GM18507 (cell line): Measurements from ENCODE around the gene CHFR.
"Not testable (repeated sequence)": the region's sequence is repeated elsewhere in the genome, so short reads cannot be mapped to it uniquely, and the experiment has no call there.

ENCODE experiments used
- DNase-seq: peaks from one replicate; pipeline ENCODE4 v3.0.0; 2011; ENCODE audit warnings: low read depth; ENCODE audit not compliant: insufficient read length; ENCODE audit errors: extremely low spot score
- FAIRE-seq: peaks from 2 replicates; lab custom pipeline; 2011; peaks lifted over from hg19 to GRCh38; lab: Jason Lieb, UNC

Gene CHFR

GRCh38 chr12:132886529-132887477, 602 bp downstream of the CHFR start:
- no peak for DNase-seq

GRCh38 chr12:132881818-132882217, 5.6 kb downstream of the CHFR start:
- no peak for FAIRE-seq
- DNase-seq = no peak

More at GRCh38 chr12:132886529-132887477, 602 bp downstream of the CHFR start:
- FAIRE-seq = no peak

- FAIRE-seq = not testable (repeated sequence)
Measured at GRCh38 chr12:132874620-132875019, 12.8 kb downstream of the CHFR start.

DNA sequence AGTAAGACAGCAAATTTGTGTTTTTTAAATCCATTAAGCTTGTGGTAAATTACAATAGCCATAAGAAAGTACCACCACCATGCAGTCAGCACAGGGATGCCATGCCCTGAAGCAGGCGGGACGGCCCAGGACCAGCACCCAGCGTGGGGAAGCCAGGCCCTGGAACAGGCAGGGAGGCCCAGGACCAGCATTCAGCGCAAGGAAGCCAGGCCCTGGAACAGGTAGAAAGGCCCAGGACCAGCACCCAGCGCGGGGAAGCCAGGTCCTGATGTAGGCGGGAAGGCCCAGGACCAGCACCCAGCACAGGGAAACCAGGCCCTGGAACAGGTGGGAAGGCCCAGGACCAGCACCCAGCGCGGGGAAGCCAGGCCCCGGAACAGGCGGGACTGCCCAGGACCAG, 13.2 kb downstream of the CHFR start:
- no peak for DNase-seq
- FAIRE-seq = no peak

More at GRCh38 chr12:132874620-132875019, 12.8 kb downstream of the CHFR start:
- DNase-seq = not testable (repeated sequence)

- DNase-seq (no peak), FAIRE-seq (no peak)
Measured at GRCh38 chr12:132873724-132874123, 13.7 kb downstream of the CHFR start.

DNA sequence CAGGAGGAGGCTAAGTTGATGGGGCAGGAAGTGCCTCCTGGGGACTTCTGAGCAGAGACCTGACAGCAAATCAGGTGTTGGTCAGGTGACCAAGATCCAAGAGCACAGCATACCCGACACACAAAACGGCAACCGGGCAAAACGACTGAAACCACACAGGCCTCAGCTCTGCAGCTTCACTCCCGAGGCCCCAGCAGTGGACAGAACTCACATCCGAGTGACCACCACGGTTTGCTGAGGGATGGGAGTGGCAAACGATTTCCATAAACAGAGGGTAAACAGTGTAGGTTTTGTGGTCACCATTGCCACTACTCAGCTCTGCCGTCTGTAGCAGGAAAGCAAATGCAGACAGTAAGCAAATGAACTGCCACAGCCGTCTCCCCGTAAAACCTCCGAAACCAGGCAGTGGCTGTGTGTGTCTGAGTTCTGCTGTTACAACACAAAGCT, 14.4 kb downstream of the CHFR start:
- no peak for FAIRE-seq
- no peak for DNase-seq

DNA sequence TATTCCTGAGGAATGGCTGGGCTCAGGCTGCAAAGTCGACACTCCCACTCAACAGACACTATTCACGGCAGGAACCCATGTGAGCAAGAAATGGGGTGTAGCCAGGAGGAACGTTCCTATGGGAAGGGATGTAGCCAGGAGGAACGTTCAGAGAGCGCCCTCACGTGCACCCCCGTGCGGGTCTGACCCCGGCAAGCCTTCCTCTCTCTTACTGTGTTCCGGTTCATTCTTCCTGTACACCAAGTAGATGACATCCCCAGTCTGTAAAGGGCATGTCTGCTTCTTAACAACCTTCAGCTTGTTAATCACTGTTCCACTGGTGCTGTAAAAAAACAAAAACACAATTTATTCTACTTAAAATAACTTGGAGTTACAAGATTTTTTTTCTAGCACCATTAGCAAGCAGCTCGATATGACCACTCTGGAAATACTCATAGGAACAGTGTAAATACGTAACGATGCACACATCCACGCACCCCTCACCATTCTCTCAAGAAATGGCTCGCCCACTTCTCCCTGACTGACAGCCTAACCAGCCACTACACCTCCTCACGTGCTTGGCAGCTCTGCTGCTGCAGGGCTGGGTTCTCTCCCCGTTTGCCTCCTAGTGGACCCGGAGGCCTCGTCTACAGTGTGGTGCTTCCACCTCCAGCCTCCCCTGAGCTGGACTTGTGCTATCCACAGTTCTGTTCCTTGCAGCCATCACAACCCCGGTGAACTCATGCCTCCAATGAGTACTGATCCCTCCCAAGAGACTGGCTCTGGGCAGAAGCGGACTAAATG, 15.1 kb downstream of the CHFR start:
- DNase-seq (no peak), FAIRE-seq (no peak)

DNA sequence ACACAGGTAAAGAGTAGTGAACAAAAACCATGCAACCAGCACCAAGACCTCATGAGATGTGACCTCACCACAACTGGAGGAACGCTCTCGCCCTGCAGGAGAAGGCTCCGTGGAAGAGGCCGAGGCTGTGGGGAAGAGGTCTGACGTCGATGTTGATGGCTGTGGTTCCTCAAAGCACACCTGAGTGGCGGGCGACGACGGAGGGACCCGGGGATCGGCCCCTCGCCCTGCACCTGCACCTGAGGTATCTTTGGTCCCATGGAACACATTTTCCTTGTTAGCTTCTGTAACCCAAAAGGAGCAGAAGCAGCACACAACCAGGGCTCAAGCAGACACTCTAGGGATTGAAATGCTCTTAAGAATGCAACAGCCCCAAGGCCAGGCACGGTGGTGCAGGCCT, 17.9 kb downstream of the CHFR start:
- FAIRE-seq = no peak
- no peak for DNase-seq

DNA sequence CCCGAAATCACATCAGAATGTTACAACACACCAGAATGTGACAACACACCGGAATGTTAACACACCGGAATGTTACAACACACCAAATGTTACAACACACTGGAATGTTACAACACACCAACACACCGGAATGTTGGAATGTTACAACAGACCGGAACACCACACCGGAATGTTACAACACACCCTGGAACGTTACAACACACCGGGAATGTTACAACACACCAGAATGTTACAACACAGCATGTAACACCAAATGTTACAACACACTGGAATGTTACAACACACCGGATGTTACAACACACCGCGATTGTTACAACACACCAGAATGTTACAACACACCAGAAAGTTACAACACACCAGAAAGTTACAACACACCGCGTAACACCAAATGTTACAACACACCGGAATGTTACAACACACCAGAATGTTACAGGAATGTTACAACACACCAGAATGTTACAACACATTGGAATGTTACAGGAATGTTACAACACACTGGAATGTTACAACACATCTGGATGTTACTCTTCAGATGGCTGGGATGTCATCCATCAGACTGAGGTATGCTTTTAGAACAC, 21.1 kb downstream of the CHFR start:
- FAIRE-seq (peak; percentile 33), DNase-seq (no peak)

GRCh38 chr12:132861558-132861957, 25.8 kb downstream of the CHFR start:
- FAIRE-seq (no peak), DNase-seq (no peak)

GRCh38 chr12:132858718-132859266, 28.6 kb downstream of the CHFR start:
- DNase-seq = no peak
- no peak for FAIRE-seq

GRCh38 chr12:132857019-132857418, 30.4 kb downstream of the CHFR start:
- not testable (repeated sequence) for DNase-seq, FAIRE-seq

GRCh38 chr12:132856581-132856980, 30.8 kb downstream of the CHFR start:
- no peak for DNase-seq
- FAIRE-seq = no peak

GRCh38 chr12:132855211-132855610, 32.2 kb downstream of the CHFR start:
- not testable (repeated sequence) for DNase-seq, FAIRE-seq

GRCh38 chr12:132853285-132854092, 33.9 kb downstream of the CHFR start:
- FAIRE-seq = no peak
- no peak for DNase-seq

- DNase-seq = no peak
- no peak for FAIRE-seq
Measured at GRCh38 chr12:132852496-132852895, 34.9 kb downstream of the CHFR start.

DNA sequence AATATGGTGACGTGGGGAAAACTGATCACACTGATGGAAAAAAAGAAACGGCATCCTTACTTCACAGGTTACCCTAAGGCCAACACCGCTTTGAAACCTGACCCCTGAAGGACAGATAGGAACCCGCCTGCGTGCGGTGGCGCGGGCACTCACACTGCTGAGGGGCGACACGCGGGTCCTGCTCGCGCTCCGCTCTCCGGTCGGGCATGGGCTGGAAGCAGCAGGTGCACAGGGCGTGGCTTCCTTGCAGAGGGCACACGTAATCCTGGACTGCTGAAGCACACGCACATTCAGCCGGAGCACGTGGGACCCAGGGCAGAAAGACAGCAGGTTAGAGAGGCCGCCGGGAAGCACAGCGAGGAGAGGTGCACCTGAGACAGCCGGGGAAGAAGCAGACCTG, 35.9 kb downstream of the CHFR start:
- FAIRE-seq (no peak), DNase-seq (no peak)

DNA sequence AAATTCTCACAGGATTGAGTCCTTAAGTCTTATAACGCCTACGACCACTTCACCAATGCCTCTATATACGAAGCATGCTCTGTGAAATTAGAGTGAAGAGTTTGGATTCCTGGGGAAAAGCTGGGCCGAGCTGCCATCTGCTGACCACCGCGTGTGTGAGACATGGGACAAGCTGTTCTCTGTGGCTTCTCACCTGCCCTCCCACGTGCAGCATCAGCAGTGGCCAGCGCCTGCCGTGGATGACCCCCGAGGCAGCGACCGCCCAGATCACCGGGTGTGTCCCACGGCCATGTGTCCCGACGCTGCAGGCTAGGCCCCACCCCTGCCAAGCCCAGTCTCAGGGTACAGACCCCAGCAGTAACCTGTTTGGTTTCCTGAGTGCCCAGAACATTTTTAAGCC, 37.1 kb downstream of the CHFR start:
- DNase-seq = no peak
- FAIRE-seq = no peak

GRCh38 chr12:132848521-132848920, 38.9 kb downstream of the CHFR start:
- DNase-seq (no peak), FAIRE-seq (no peak)
